ENCODE measurements around the gene SEC31A. TPM values are rescaled to one million over a fixed set of nuclear protein-coding genes. Genes with fewer than 3 reads are reported as not detected.
"Not testable (repeated sequence)": the region's sequence is repeated elsewhere in the genome, so short reads cannot be mapped to it uniquely, and the experiment has no call there.

The SEC31A gene
- total and polyA plus RNA-seq, 2 experiments from 2014 or later = 147 to 252 TPM

DNA sequence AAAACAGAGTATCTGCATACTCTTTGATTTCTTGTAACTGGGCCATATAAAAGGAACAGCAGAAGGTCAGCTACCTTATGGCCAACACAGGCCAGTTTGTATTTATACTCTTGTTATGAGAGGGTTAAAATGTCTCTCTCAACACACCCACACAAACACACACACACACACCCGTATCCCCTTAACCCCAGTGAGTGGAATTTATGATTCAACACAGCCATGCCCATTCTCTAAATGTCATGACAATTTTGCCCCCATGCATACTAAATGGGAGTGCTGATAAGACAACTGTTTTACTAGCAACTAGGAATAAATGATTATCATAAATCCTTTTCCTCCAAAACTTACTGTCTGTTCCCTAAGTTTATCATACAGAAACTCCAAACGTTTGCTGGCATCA lies 70.3 kb downstream of the SEC31A start:
- Histone ChIP-seq H3K9me3 (ENCODE audit: low read depth) (no peaks in the 10 kb centered on the region), H3K27ac (no peak overlapping the region), H3K27me3 (no peaks in the 10 kb centered on the region), H3K36me3 (peaks cover 68% of the 10 kb centered on the region), H3K4me1 (ENCODE audit: low read depth) (no peaks in the 10 kb centered on the region), H3K4me3 (no peak overlapping the region)
- no peak for DNase-seq (ENCODE audit: low read depth in 1 of 2, low spot score in 1 of 2)
- TF ChIP-seq, protein P1, sequence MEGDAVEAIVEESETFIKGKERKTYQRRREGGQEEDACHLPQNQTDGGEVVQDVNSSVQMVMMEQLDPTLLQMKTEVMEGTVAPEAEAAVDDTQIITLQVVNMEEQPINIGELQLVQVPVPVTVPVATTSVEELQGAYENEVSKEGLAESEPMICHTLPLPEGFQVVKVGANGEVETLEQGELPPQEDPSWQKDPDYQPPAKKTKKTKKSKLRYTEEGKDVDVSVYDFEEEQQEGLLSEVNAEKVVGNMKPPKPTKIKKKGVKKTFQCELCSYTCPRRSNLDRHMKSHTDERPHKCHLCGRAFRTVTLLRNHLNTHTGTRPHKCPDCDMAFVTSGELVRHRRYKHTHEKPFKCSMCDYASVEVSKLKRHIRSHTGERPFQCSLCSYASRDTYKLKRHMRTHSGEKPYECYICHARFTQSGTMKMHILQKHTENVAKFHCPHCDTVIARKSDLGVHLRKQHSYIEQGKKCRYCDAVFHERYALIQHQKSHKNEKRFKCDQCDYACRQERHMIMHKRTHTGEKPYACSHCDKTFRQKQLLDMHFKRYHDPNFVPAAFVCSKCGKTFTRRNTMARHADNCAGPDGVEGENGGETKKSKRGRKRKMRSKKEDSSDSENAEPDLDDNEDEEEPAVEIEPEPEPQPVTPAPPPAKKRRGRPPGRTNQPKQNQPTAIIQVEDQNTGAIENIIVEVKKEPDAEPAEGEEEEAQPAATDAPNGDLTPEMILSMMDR (IDR thresholded peaks at IDR 0.05; ENCODE audit: low read depth, low read length) = no peak

DNA sequence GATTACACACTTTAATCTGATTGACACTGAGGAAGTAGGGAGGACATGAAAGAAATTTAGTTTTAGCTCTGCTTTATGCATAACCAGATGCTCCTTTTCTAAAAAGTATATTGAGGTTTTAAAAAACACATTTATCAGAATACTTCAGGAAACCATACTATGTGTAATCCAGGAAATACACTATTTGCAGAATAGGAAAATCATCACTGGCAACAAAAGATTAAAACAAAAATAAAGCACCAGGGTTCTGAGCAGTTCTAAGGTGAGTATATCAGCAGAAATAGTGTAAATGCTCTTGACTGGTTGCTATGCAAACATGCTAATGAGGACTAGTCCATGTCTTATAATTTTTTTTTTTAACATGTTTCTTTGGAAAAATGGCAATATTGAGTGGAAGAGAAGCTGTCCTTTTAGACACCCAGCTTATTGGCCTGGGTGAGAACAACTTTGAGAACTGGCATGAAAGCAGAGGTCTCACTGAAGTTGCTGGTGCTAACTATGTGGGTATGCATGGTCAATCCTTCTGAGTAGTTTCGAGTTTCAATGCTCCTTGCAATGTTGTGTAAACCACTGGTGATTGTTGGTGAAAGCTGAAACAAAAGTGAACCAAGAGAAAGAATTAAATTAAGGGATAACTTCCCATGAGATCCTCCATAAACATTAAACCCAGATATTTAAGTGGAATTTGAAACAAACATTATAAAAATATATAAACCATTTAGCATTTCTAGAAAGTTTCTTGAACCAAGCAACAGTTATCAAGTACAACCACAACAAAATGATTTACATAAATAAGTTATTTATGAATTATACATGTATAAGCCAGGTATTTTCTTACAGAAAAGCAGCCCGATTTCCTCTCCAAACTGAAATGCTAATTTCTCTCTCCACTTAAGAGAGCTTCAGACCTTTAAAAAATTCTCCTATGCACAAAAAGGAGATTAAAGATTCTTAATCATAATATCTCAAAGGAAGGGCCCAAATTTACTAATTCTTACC lies 72.0 kb downstream of the SEC31A start:
- TF ChIP-seq, protein P1 (IDR thresholded peaks at IDR 0.05; ENCODE audit: low read depth, low read length) = no peak

DNA sequence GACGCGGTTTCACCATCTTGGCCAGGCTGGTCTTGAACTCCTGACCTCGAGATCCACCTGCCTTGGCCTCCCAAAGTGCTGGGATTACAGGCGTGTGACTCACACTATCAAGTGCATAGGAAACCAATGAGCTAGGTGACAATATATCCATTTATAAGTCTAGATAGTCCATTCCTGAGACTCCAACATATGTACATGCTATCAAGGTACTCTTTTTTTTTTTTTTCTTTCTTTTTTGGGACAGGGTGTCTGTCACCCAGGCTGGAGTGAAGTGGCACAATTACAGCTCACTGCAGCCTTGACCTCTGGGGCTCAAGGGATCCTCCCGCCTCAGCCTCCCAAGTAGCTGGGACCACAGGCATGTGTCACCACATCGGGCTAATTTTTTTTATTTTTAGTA lies 74.1 kb downstream of the SEC31A start:
- H3K27me3 ChIP-seq; H3K4me1 ChIP-seq (ENCODE audit: low read depth); H3K4me3 ChIP-seq; H3K27ac ChIP-seq; DNase-seq (ENCODE audit: low read depth in 1 of 2, low spot score in 1 of 2); H3K9me3 ChIP-seq (ENCODE audit: low read depth): not testable (repeated sequence)
- H3K36me3 ChIP-seq = peaks cover 30% of the 10 kb centered on the region

More for the DNA sequence above, 72.0 kb downstream of the SEC31A start:
- H3K27ac ChIP-seq = no peak overlapping the region
- H3K36me3 ChIP-seq = peaks cover 51% of the 10 kb centered on the region
- H3K4me1 ChIP-seq (ENCODE audit: low read depth) = no peaks in the 10 kb centered on the region
- H3K4me3 ChIP-seq = no peak overlapping the region
- H3K9me3 ChIP-seq (ENCODE audit: low read depth) = no peaks in the 10 kb centered on the region
- no peak for DNase-seq (ENCODE audit: low read depth in 1 of 2, low spot score in 1 of 2)
- H3K27me3 ChIP-seq = no peaks in the 10 kb centered on the region

DNA sequence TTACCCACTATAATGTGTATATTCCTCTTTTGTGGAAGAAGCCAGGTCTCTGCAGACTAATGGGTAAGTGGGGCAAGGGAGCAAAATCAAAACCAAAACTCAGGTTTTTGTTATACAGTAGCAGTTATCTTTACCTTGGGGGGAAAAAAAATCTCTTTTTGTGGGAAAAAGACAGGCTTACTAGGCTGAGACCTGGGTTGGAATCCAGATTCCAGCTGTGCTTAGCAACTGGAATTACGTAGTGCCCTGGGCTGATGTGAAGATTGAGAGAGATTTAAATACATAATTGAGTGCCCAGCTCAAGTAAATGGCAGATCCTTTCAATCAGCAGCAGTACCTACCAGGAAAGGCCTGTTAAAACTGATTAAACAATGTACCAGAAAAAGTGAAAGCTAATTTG lies 76.9 kb downstream of the SEC31A start:
- H3K27ac ChIP-seq = no peak overlapping the region
- TF ChIP-seq, protein P1 (IDR thresholded peaks at IDR 0.05; ENCODE audit: low read depth, low read length) = no peak
- H3K9me3 ChIP-seq (ENCODE audit: low read depth) = no peaks in the 10 kb centered on the region

DNA sequence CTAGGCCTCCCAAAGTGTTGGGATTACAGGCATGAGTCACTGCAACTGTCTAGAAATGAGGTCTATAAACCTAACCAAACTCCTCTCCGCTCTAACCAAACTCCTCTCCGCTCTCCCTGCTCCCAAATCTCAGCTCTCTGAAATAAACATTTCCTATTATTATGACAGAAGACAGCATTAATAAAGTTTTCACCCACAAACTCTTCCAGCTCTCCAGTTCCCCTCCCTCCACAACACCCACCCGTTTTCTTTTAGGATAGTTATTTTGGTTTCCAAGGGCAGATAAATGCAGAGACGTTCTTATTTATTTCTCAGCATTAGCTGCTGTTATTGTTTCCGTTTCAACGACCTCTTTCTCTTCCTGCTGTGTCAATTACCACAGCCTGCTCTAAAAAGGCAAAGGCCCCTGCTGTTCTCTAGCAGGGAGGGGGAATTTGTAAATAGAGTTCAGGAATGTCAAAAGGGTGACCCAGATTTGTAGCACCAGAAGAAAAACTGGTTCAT lies 79.1 kb downstream of the SEC31A start:
- H3K4me3 ChIP-seq = no peak overlapping the region
- TF ChIP-seq, protein P1 (IDR thresholded peaks at IDR 0.05; ENCODE audit: low read depth, low read length) = no peak
- no peaks in the 10 kb centered on the region for H3K27me3 ChIP-seq
- peak in 1 of 2 donors; percentile 14 for DNase-seq (ENCODE audit: low read depth in 1 of 2, low spot score in 1 of 2)
- no peak overlapping the region for H3K27ac ChIP-seq
- H3K9me3 ChIP-seq (ENCODE audit: low read depth) = no peaks in the 10 kb centered on the region
- no peaks in the 10 kb centered on the region for H3K4me1 ChIP-seq (ENCODE audit: low read depth)
- no peaks in the 10 kb centered on the region for H3K36me3 ChIP-seq

More for the DNA sequence above, 76.9 kb downstream of the SEC31A start:
- Histone ChIP-seq H3K36me3 (peaks cover 11% of the 10 kb centered on the region), H3K27me3 (no peaks in the 10 kb centered on the region), H3K4me1 (ENCODE audit: low read depth) (no peaks in the 10 kb centered on the region), H3K4me3 (no peak overlapping the region)
- DNase-seq (ENCODE audit: low read depth in 1 of 2, low spot score in 1 of 2) = no peak

DNA sequence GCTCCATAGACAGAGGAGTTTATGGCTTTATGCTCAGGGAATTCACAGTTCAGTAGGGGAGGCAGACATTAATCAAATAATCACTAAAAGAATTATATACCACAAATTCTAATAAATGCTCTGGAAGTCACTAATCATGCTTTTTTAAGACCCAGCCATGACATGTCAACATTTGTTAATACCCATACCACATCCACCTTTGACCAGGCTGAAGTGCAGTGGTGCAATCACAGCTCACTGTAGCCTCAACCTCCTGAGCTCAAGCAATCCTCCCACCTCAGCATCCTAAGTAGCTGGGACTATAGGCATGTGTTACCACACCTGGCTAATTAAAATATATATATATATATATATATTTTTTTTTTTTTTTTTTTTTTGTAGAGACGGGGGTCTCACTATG lies 79.6 kb downstream of the SEC31A start:
- H3K27me3 ChIP-seq = peaks cover 2% of the 10 kb centered on the region
- TF ChIP-seq, protein P1 (IDR thresholded peaks at IDR 0.05; ENCODE audit: low read depth, low read length) = no peak
- H3K4me1 ChIP-seq (ENCODE audit: low read depth) = no peaks in the 10 kb centered on the region
- no peaks in the 10 kb centered on the region for H3K36me3 ChIP-seq
- H3K4me3 ChIP-seq = no peak overlapping the region
- no peak for DNase-seq (ENCODE audit: low read depth in 1 of 2, low spot score in 1 of 2)
- no peak overlapping the region for H3K27ac ChIP-seq
- no peaks in the 10 kb centered on the region for H3K9me3 ChIP-seq (ENCODE audit: low read depth)

Data from cardiac muscle cell (in vitro differentiated cells and primary cell).